Measurements from ENCODE around the gene CFAP157. TPM values are rescaled to one million over a fixed set of nuclear protein-coding genes. Genes with fewer than 3 reads are reported as not detected.

The CFAP157 gene
- polyA plus RNA-seq, 2 donors, result 0.08 to 0.10 TPM

DNA sequence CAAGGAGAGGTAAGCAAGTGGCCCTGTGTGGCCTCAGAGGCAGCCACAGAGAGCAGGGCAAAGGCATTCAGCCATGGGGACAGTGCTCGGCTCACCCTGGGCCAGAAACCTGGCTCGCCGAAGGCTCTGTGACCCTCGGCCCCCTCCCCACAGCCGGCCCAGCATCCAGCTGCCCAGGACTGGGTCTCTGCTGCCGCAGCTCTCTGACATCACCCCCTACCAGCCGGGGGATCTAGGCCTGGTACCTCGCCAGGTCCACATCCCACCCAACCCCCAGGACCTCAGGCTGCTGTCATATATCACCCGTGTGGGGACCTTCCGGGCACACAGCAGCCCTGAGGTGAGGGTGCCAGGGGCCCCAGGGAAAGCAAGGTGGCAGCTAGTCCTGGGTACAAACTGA lies 6.1 kb downstream of the CFAP157 start:
- no peak overlapping the region for H3K27ac ChIP-seq (ENCODE audit: low read depth in 2 of 2, low read length in 1 of 2)
- H3K9me3 ChIP-seq (ENCODE audit: control insufficient read depth in 2 of 2, insufficient read depth in 1 of 2, low read depth in 1 of 2, low read length in 1 of 2), result no peaks in the 10 kb centered on the region
- peaks cover 0 to 10% of the 10 kb centered on the region in 2 donors for H3K4me1 ChIP-seq (ENCODE audit: control insufficient read depth in 2 of 2, insufficient read depth in 2 of 2, low read length in 1 of 2)
- no peaks in the 10 kb centered on the region for H3K36me3 ChIP-seq (ENCODE audit: control insufficient read depth in 2 of 2, insufficient read depth in 2 of 2, low read length in 1 of 2)
- H3K4me3 ChIP-seq (ENCODE audit: low read depth in 1 of 2, low read length in 2 of 2), result no peak overlapping the region
- H3K27me3 ChIP-seq (ENCODE audit: control insufficient read depth in 1 of 2, insufficient read depth in 2 of 2, low read length in 2 of 2), result no peaks in the 10 kb centered on the region
- 93 to 95% methylated on average over 10 of the region's 10 CpGs for WGBS, 2 donors

DNA sequence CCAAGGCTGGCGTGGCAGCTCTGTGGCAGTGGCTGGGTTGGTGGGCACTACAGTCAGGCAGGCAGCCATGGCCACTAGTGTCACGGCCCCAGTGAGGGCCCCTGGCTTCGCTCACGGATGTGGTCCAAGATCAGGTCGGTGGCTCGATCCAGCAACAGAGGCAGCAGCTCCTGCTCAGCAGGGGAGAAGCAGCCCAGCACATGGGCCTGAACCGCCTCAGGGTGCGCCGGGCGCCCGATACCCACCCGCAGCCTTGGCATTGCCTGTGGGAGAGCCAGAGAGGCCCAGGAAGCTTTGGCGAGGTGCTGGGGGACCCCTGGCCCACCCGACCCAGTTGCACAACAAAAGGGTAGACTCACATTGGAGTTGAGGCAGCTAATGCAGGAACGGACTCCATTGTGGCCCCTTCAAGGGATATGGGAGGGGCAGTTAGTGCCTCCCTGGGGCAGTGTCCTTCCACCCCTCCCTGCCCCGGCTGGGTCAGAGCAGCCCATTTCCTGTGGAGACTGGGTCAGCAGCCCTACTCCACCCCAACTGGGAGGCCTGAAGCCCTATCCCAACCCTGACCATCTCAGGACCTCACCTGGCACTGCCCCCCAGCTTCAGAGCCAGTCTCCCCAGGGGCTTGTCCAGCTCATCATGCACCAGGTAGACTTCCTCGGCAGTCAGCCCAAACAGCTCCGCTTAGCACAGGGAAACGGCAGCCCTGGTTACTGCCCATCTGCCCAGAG lies 7.4 kb downstream of the CFAP157 start:
- no peak overlapping the region for H3K27ac ChIP-seq (ENCODE audit: low read depth in 2 of 2, low read length in 1 of 2)
- 77 to 81% methylated on average over 19 of the region's 19 CpGs for WGBS, 2 donors
- H3K9me3 ChIP-seq (ENCODE audit: control insufficient read depth in 2 of 2, insufficient read depth in 1 of 2, low read depth in 1 of 2, low read length in 1 of 2), result no peaks in the 10 kb centered on the region
- no peaks in the 10 kb centered on the region for H3K27me3 ChIP-seq (ENCODE audit: control insufficient read depth in 1 of 2, insufficient read depth in 2 of 2, low read length in 2 of 2)
- H3K4me3 ChIP-seq (ENCODE audit: low read depth in 1 of 2, low read length in 2 of 2), result peak overlapping the region in 1 of 2 donors; percentile 75
- peaks cover 0 to 10% of the 10 kb centered on the region in 2 donors for H3K4me1 ChIP-seq (ENCODE audit: control insufficient read depth in 2 of 2, insufficient read depth in 2 of 2, low read length in 1 of 2)
- H3K36me3 ChIP-seq (ENCODE audit: control insufficient read depth in 2 of 2, insufficient read depth in 2 of 2, low read length in 1 of 2), result no peaks in the 10 kb centered on the region

DNA sequence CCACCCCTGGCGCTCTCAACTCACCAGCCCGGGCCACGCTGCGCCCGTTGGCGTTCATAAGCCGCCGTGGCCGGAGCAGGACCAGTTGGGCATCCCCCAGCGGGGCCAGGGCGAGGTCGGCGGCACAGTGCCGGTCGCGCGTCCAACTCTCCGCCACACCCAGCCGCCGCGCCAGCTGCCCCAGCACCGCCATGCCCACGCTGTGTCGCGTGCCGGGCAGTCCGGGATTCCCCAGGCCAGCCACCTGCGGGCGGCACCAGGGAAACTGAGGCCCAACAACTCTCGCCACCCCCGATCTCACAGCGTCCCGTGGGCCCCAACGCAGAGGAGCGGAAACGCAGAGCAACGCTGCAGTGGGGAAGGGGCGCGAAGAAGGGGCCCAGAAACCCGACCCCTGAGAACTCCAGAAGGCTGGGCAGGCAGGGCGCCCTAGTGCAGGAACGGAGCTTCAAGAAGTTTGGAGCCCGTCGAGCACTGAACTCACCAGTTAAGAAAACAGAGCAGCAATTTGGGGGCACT lies 8.2 kb downstream of the CFAP157 start:
- peaks cover 0 to 10% of the 10 kb centered on the region in 2 donors for H3K4me1 ChIP-seq (ENCODE audit: control insufficient read depth in 2 of 2, insufficient read depth in 2 of 2, low read length in 1 of 2)
- 0 to 1% methylated on average over 42 to 44 of the region's 44 CpGs for WGBS, 2 donors
- H3K4me3 ChIP-seq (ENCODE audit: low read depth in 1 of 2, low read length in 2 of 2), result peak overlapping the region; percentile 69 to 75
- H3K9me3 ChIP-seq (ENCODE audit: control insufficient read depth in 2 of 2, insufficient read depth in 1 of 2, low read depth in 1 of 2, low read length in 1 of 2), result no peaks in the 10 kb centered on the region
- no peaks in the 10 kb centered on the region for H3K36me3 ChIP-seq (ENCODE audit: control insufficient read depth in 2 of 2, insufficient read depth in 2 of 2, low read length in 1 of 2)
- H3K27me3 ChIP-seq (ENCODE audit: control insufficient read depth in 1 of 2, insufficient read depth in 2 of 2, low read length in 2 of 2), result no peaks in the 10 kb centered on the region
- peak overlapping the region; percentile 48 to 83 for H3K27ac ChIP-seq (ENCODE audit: low read depth in 2 of 2, low read length in 1 of 2)

DNA sequence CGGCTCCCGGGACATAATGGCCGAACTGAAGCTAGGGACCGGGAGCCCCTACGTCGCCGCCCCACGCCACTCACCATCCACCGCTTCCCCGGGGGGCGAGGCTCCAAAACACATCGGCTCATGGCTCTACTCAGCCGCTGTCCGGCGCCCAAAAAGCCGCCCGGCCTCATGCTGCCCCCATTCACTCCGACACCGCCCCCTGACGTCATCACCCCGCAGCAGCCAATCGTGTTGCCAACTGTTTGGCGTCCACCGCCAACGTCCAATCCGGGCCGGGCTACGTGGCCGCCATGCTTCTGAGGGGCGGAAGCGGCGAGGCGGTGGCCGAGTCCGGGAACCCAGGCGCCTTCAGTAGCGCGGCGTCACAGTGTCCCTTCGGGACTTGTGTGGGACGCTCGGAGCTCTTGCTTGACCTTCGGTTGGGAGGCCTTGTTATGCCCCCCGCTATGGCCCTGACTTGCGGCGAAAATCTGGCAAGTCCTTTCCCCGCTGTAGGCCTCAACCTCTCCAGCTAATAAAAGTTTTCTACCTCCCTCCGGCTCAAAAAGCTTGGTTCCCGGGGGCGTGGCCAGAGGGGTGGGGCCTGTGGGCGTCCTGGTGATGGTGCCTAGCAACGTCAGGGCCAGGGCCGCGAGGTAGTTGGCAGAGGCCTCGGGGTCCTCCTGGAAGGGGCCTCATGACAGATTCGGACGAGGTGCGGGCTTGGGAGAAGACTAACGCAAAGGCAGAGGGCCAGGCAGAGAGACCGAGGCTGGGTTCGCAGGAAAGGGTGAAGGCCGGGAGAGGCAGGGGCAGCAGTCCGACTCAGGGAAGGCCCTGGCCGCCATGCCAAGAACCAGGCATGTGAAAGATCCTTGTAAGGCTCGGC lies 8.9 kb downstream of the CFAP157 start, which contains the start of the genes PTRH1 and TTC16:
Gene PTRH1, minus strand, starts transcription at position 194 of the 868 bp plus-strand sequence. Its CDS starts 24 bp downstream, at position 170.
Gene TTC16, plus strand, starts transcription at position 610 of the 868 bp plus-strand sequence. Its CDS starts 67 bp downstream, at position 677.
- peak within 1 kb of the TSS; percentile 69 to 75 for H3K4me3 ChIP-seq (ENCODE audit: low read depth in 1 of 2, low read length in 2 of 2)
- no peaks in the 10 kb centered on the region for H3K9me3 ChIP-seq (ENCODE audit: control insufficient read depth in 2 of 2, insufficient read depth in 1 of 2, low read depth in 1 of 2, low read length in 1 of 2)
- WGBS, 2 donors, result 4% methylated on average over 61 to 65 of the region's 65 CpGs
- H3K4me1 ChIP-seq (ENCODE audit: control insufficient read depth in 2 of 2, insufficient read depth in 2 of 2, low read length in 1 of 2), result peaks cover 0 to 10% of the 10 kb centered on the region in 2 donors
- H3K36me3 ChIP-seq (ENCODE audit: control insufficient read depth in 2 of 2, insufficient read depth in 2 of 2, low read length in 1 of 2), result no peaks in the 10 kb centered on the region
- H3K27me3 ChIP-seq (ENCODE audit: control insufficient read depth in 1 of 2, insufficient read depth in 2 of 2, low read length in 2 of 2), result no peaks in the 10 kb centered on the region
- peak within 1 kb of the TSS; percentile 71 to 87 for H3K27ac ChIP-seq (ENCODE audit: low read depth in 2 of 2, low read length in 1 of 2)

DNA sequence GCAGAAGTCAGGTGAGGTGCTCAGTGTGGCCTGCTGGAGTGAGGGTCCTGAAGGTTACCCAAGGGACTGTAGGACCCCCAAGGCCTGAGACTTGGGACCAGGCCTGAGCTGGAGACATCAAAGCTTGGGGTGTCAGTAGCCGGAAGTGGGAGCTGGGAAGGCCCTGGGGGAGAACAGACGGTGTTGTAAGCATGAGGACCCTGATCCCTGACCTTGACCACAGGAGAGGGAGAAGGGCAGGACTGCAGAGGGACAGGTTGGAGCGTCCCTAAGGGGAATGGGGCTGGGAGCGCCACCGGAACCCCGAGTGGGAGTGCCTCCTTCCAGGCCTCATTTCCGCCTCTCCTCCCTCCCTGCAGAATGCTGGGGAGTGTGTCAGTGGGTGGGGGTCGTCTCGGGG lies 9.6 kb downstream of the CFAP157 start:
- Histone ChIP-seq H3K27me3 (ENCODE audit: control insufficient read depth in 1 of 2, insufficient read depth in 2 of 2, low read length in 2 of 2) (no peaks in the 10 kb centered on the region), H3K27ac (ENCODE audit: low read depth in 2 of 2, low read length in 1 of 2) (peak overlapping the region in 1 of 2 donors; percentile 87), H3K4me1 (ENCODE audit: control insufficient read depth in 2 of 2, insufficient read depth in 2 of 2, low read length in 1 of 2) (peaks cover 0 to 10% of the 10 kb centered on the region in 2 donors), H3K36me3 (ENCODE audit: control insufficient read depth in 2 of 2, insufficient read depth in 2 of 2, low read length in 1 of 2) (no peaks in the 10 kb centered on the region), H3K9me3 (ENCODE audit: control insufficient read depth in 2 of 2, insufficient read depth in 1 of 2, low read depth in 1 of 2, low read length in 1 of 2) (no peaks in the 10 kb centered on the region), H3K4me3 (ENCODE audit: low read depth in 1 of 2, low read length in 2 of 2) (peak overlapping the region in 1 of 2 donors; percentile 69)
- WGBS, 2 donors, result 77 to 79% methylated on average over 9 of the region's 9 CpGs

DNA sequence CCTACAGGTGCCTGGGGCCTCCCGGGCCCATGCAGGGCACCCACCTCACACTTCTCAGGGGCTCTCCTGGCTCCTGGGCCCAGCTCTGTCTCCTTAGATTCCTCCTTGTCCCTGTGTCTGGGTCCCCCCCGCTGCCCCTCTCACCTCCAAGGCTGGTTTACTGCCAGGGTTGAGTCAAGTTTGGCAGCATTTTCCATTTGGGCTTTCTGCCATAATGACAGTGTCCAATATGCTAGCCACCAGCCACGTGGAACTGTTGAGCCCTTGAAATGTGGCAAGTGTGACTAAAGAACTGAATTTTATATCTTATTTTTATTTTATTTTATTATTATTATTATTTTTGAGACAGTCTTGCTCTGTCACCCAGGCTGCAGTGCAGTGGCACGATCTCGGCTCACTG lies 11.0 kb downstream of the CFAP157 start:
- H3K4me3 ChIP-seq (ENCODE audit: low read depth in 1 of 2, low read length in 2 of 2), result no peak overlapping the region
- no peaks in the 10 kb centered on the region for H3K36me3 ChIP-seq (ENCODE audit: control insufficient read depth in 2 of 2, insufficient read depth in 2 of 2, low read length in 1 of 2)
- WGBS, 2 donors, result 82 to 84% methylated on average over 5 of the region's 5 CpGs

DNA sequence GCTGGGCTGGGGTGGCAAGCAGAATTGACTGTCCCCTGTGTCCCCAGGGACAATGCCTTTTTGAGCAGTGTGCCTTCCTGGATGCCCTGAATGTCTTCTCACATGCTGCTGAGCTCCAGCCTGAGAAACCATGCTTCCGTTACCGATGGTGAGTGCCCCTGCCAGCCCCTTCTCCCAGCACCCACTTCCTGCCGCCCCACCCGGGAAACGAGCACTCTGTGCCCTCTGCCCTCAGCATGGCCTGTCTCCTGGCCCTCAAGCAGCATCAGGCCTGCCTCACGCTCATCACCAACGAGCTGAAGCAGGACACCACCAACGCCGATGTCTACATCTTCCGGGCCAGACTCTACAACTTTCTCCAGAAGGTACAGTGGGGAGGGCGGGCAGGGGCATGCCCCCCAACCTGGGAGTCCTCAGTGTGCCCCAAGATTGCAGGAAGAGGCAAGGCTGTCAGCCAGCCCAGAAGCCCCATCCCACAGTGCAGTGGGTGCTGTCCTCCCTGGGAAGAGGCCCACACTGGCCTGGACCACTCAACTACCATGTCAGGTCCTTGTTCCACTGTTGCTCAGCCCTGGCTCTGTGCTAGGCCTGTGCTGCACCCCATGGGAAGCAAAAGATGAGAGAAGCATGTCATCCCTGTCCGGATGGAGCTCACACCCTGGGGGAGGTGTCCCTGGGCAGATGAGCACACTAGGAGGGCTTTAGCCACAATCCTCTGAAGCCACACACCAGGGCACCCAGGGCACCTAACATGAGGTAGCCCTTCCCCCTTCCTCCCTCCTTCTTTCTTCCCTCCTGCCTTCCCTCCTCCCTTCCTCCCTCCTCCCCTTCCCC lies 13.5 kb downstream of the CFAP157 start:
- H3K27ac ChIP-seq (ENCODE audit: low read depth in 2 of 2, low read length in 1 of 2), result no peak overlapping the region
- H3K9me3 ChIP-seq (ENCODE audit: control insufficient read depth in 2 of 2, insufficient read depth in 1 of 2, low read depth in 1 of 2, low read length in 1 of 2), result no peaks in the 10 kb centered on the region
- 76 to 89% methylated on average over 12 of the region's 12 CpGs for WGBS, 2 donors
- H3K4me1 ChIP-seq (ENCODE audit: control insufficient read depth in 2 of 2, insufficient read depth in 2 of 2, low read length in 1 of 2), result peaks cover 3 to 16% of the 10 kb centered on the region in 2 donors
- no peaks in the 10 kb centered on the region for H3K36me3 ChIP-seq (ENCODE audit: control insufficient read depth in 2 of 2, insufficient read depth in 2 of 2, low read length in 1 of 2)
- H3K27me3 ChIP-seq (ENCODE audit: control insufficient read depth in 1 of 2, insufficient read depth in 2 of 2, low read length in 2 of 2), result no peaks in the 10 kb centered on the region
- no peak overlapping the region for H3K4me3 ChIP-seq (ENCODE audit: low read depth in 1 of 2, low read length in 2 of 2)

More for the DNA sequence above, 11.0 kb downstream of the CFAP157 start:
- H3K27me3 ChIP-seq (ENCODE audit: control insufficient read depth in 1 of 2, insufficient read depth in 2 of 2, low read length in 2 of 2), result no peaks in the 10 kb centered on the region
- no peak overlapping the region for H3K27ac ChIP-seq (ENCODE audit: low read depth in 2 of 2, low read length in 1 of 2)
- no peaks in the 10 kb centered on the region for H3K9me3 ChIP-seq (ENCODE audit: control insufficient read depth in 2 of 2, insufficient read depth in 1 of 2, low read depth in 1 of 2, low read length in 1 of 2)
- H3K4me1 ChIP-seq (ENCODE audit: control insufficient read depth in 2 of 2, insufficient read depth in 2 of 2, low read length in 1 of 2), result peaks cover 0 to 16% of the 10 kb centered on the region in 2 donors

DNA sequence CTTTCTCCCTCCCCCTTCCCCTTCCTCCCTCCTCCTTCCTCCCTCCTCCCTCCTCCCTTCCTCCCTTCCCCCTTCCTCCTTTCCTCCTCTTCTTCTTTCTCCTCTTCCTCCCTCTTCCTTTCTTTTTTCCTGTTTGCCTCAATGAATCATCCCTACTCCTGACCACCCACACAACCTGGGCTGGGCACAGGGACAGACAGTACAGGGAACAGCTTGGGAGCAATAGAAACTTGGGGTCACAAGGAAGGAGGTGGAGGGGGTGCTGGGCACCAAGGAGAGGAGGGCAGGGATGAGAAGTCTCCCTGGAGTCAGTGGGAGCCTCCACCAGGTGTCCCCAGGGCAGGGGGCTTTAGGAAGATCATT lies 14.1 kb downstream of the CFAP157 start:
- no peak overlapping the region for H3K27ac ChIP-seq (ENCODE audit: low read depth in 2 of 2, low read length in 1 of 2)
- H3K36me3 ChIP-seq (ENCODE audit: control insufficient read depth in 2 of 2, insufficient read depth in 2 of 2, low read length in 1 of 2), result no peaks in the 10 kb centered on the region
- H3K27me3 ChIP-seq (ENCODE audit: control insufficient read depth in 1 of 2, insufficient read depth in 2 of 2, low read length in 2 of 2), result no peaks in the 10 kb centered on the region
- peaks cover 3 to 16% of the 10 kb centered on the region in 2 donors for H3K4me1 ChIP-seq (ENCODE audit: control insufficient read depth in 2 of 2, insufficient read depth in 2 of 2, low read length in 1 of 2)
- H3K9me3 ChIP-seq (ENCODE audit: control insufficient read depth in 2 of 2, insufficient read depth in 1 of 2, low read depth in 1 of 2, low read length in 1 of 2), result no peaks in the 10 kb centered on the region
- H3K4me3 ChIP-seq (ENCODE audit: low read depth in 1 of 2, low read length in 2 of 2), result no peak overlapping the region

DNA sequence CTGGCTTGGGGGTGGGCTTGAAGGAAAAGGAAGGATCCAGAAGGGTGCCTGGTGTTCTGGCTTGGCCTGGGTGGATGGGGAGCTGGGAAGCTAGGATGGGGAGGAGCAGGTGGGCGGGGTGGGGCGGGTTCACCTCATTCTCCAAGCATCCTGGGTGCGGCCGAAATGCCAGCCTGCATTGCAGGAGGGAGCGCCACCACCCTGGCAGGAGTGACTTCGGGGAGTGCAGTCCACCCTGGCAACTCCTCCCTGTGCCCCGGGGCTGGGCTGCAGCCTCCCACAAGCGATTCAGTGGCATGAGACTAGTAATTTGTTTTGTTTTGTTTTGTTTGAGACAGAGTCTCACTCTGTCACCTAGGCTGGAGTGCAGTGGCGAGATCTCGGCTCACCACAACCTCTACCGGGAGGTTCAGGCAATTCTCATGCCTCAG lies 14.6 kb downstream of the CFAP157 start:
- H3K27ac ChIP-seq (ENCODE audit: low read depth in 2 of 2, low read length in 1 of 2), result peak overlapping the region in 1 of 2 donors; percentile 19
- no peaks in the 10 kb centered on the region for H3K27me3 ChIP-seq (ENCODE audit: control insufficient read depth in 1 of 2, insufficient read depth in 2 of 2, low read length in 2 of 2)
- WGBS, 2 donors, result 43 to 44% methylated on average over 9 to 11 of the region's 11 CpGs
- no peaks in the 10 kb centered on the region for H3K36me3 ChIP-seq (ENCODE audit: control insufficient read depth in 2 of 2, insufficient read depth in 2 of 2, low read length in 1 of 2)
- H3K4me1 ChIP-seq (ENCODE audit: control insufficient read depth in 2 of 2, insufficient read depth in 2 of 2, low read length in 1 of 2), result peaks cover 3 to 12% of the 10 kb centered on the region in 2 donors
- no peak overlapping the region for H3K4me3 ChIP-seq (ENCODE audit: low read depth in 1 of 2, low read length in 2 of 2)
- H3K9me3 ChIP-seq (ENCODE audit: control insufficient read depth in 2 of 2, insufficient read depth in 1 of 2, low read depth in 1 of 2, low read length in 1 of 2), result no peaks in the 10 kb centered on the region

Measured in esophagus (tissue), 2 donors.